Naive thymus-derived CD4-positive, alpha-beta T cell (primary cell): ENCODE measurements around the gene CRTC3. TPM values are rescaled to one million over a fixed set of nuclear protein-coding genes. Genes with fewer than 3 reads are reported as not detected.

Experiments used
- ATAC-seq: fragments of 150-1000 bp; cut with Tn5 transposase; 2 replicates; pipeline ENCODE4 v1.10.0; 2021; ENCODE audit warnings: mild to moderate bottlenecking, moderate library complexity
- CTCF ChIA-PET: fragments of 350-600 bp; sonication (Branson Sonifier 250); formaldehyde crosslinking; loops from one replicate; lab custom pipeline; 2021; ENCODE audit warnings: antibody characterized with exemption; lab: Charles Lee
- POLR2A ChIA-PET: fragments of 350-600 bp; sonication (Branson Sonifier 250); formaldehyde crosslinking; loops from one replicate; lab custom pipeline; 2021; ENCODE audit warnings: antibody characterized with exemption, inconsistent platforms; lab: Charles Lee
- DNase-seq, 9 donors: peaks; one replicate each; pipeline versions ENCODE4 v3.0.0 to v3.0.0-alpha.2; 2020 to 2022; ENCODE audit warnings: mixed read lengths in 1 of 9
- H3K27ac ChIP-seq: one replicate; pipeline ENCODE4 v1.7.0; 2013; ENCODE audit warnings: mild to moderate bottlenecking, low read depth, low read length, moderate library complexity
- H3K27me3 ChIP-seq, 2 donors: one replicate each; pipeline ENCODE4 v1.7.0; 2013; ENCODE audit warnings: low read length in 2 of 2, mild to moderate bottlenecking in 2 of 2, moderate library complexity in 2 of 2; ENCODE audit not compliant: control insufficient read depth in 2 of 2, insufficient read depth in 2 of 2
- H3K36me3 ChIP-seq, 3 experiments: 1 replicate in 2 of 3; 2 replicates in 1 of 3; pipeline ENCODE4 v1.7.0; 2013; ENCODE audit warnings: low read length in 3 of 3, mild to moderate bottlenecking in 3 of 3, moderate library complexity in 1 of 3; ENCODE audit not compliant: insufficient read depth in 3 of 3, control insufficient read depth in 2 of 3
- H3K4me1 ChIP-seq, 2 donors: one replicate each; pipeline ENCODE4 v1.7.0; 2013; ENCODE audit warnings: low read length in 2 of 2, mild to moderate bottlenecking in 2 of 2, moderate library complexity in 1 of 2; ENCODE audit not compliant: control insufficient read depth in 2 of 2, insufficient read depth in 2 of 2
- H3K4me3 ChIP-seq: 2 replicates; pipeline ENCODE4 v1.7.0; 2013; ENCODE audit warnings: mild to moderate bottlenecking, low read length
- H3K9me3 ChIP-seq, 3 experiments: 1 replicate in 2 of 3; 2 replicates in 1 of 3; pipeline ENCODE4 v1.7.0; 2013; ENCODE audit warnings: low read length in 3 of 3; ENCODE audit not compliant: control insufficient read depth in 2 of 3
- H3K27ac Mint-ChIP-seq, 9 donors: one replicate each; pipeline ENCODE4 v1.8.0; 2020 to 2022; ENCODE audit warnings: mixed read lengths in 9 of 9, mild to moderate bottlenecking in 8 of 9, moderate library complexity in 5 of 9, inconsistent platforms in 2 of 9
- H3K27me3 Mint-ChIP-seq, 5 donors: one replicate each; pipeline ENCODE4 v1.8.0; 2021 to 2022; ENCODE audit warnings: mixed read lengths in 5 of 5, mild to moderate bottlenecking in 1 of 5
- H3K36me3 Mint-ChIP-seq, 5 donors: one replicate each; pipeline ENCODE4 v1.8.0; 2020 to 2022; ENCODE audit warnings: mixed read lengths in 5 of 5, mild to moderate bottlenecking in 3 of 5, inconsistent platforms in 1 of 5
- H3K4me1 Mint-ChIP-seq, 7 donors: one replicate each; pipeline ENCODE4 v1.8.0; 2020 to 2022; ENCODE audit warnings: mixed read lengths in 7 of 7, mild to moderate bottlenecking in 3 of 7, inconsistent platforms in 1 of 7
- H3K4me3 Mint-ChIP-seq, 10 donors: one replicate each; pipeline ENCODE4 v1.8.0; 2020 to 2022; ENCODE audit warnings: mild to moderate bottlenecking in 10 of 10, mixed read lengths in 10 of 10, moderate library complexity in 6 of 10, inconsistent platforms in 2 of 10
- H3K9me3 Mint-ChIP-seq, 11 donors: one replicate each; pipeline ENCODE4 v1.8.0; 2020 to 2022; ENCODE audit warnings: mixed read lengths in 11 of 11, mild to moderate bottlenecking in 4 of 11, inconsistent platforms in 1 of 11, moderate library complexity in 1 of 11
- intact Hi-C, 2 donors: fragments of 100-400 bp; cut with micrococcal nuclease; formaldehyde crosslinking; loops; one replicate each; pipeline ENCODE4 v1.15.1; 2023
- polyA plus RNA-seq, 2 donors: library from polyadenylated mRNA; unstranded; fragments of 300-500 nt; fragmentation: Illumina TruSeq; gene quantifications; one replicate each; pipeline ENCODE4 v1.2.3, GENCODE V29; 2021
- total RNA-seq, 6 experiments: library from RNA in 5 of 6; stranded (reverse) in 5 of 6; gene quantifications; 1 replicate in 5 of 6; 2 replicates in 1 of 6; pipeline ENCODE4 v1.2.3 and lab custom pipeline; 2021 to 2026

CRTC3 gene
- total and polyA plus RNA-seq, 7 experiments from 2014 or later = 40.5 to 132 (median 106) TPM

- peaks cover 14 to 52% (median 29%) of the 10 kb centered on the region in 5 donors for H3K36me3 Mint-ChIP-seq
- Histone ChIP-seq H3K4me3 (peak overlapping the region; percentile 32), H3K9me3 (no peaks in the 10 kb centered on the region), H3K36me3 (no peaks in the 10 kb centered on the region), H3K4me1 (peaks cover 31 to 77% of the 10 kb centered on the region in 2 donors), H3K27ac (peak overlapping the region; percentile 82), H3K27me3 (no peaks in the 10 kb centered on the region)
- H3K27ac Mint-ChIP-seq = peak overlapping the region; percentile 97 to 100 (median 99)
- intact Hi-C loops = loop anchor here (1.0 to 10.0 kb wide), 9 partner anchors 12 to 242 kb away; partner anchors contain the start of gene ZNF774 (in 1 of the 2)
- H3K9me3 Mint-ChIP-seq = peaks cover 0 to 4% (median 0%) of the 10 kb centered on the region in 11 donors
- CTCF ChIA-PET = interaction anchor here (0.8 to 1.5 kb wide), 5 partner anchors 20 to 63 kb away, joined by 3 to 8 read pairs (median 4); no protein-coding TSS in a partner anchor
- no peaks in the 10 kb centered on the region for H3K27me3 Mint-ChIP-seq
- ATAC-seq = peak; percentile 96
- DNase-seq = peak; percentile 58 to 94 (median 89)
- H3K4me1 Mint-ChIP-seq = peaks cover 61 to 85% (median 81%) of the 10 kb centered on the region in 7 donors
- H3K4me3 Mint-ChIP-seq = peak overlapping the region; percentile 60 to 90 (median 82)
- POLR2A ChIA-PET = interaction anchor here (0.6 to 3.4 kb wide), 14 partner anchors 9 to 63 kb away, joined by 3 to 14 read pairs (median 4); no protein-coding TSS in a partner anchor
Observed at GRCh38 chr15:90594301-90594738, 64.6 kb downstream of the CRTC3 start.

GRCh38 chr15:90595763-90596155 lies 66.0 kb downstream of the CRTC3 start:
- no peaks in the 10 kb centered on the region for H3K27me3 Mint-ChIP-seq
- no peak for ATAC-seq
- Histone ChIP-seq H3K4me3 (no peak overlapping the region), H3K9me3 (no peaks in the 10 kb centered on the region), H3K27ac (peak overlapping the region; percentile 82), H3K27me3 (no peaks in the 10 kb centered on the region), H3K4me1 (peaks cover 31 to 85% of the 10 kb centered on the region in 2 donors), H3K36me3 (no peaks in the 10 kb centered on the region)
- ChIA-PET CTCF (interaction anchor here (1.1 kb wide), 2 partner anchors 58 to 67 kb away, joined by 3 to 4 read pairs; no protein-coding TSS in a partner anchor), POLR2A (interaction anchor here (1.2 to 3.4 kb wide), 2 partner anchors 57 to 62 kb away, joined by 3 to 14 read pairs; no protein-coding TSS in a partner anchor)
- intact Hi-C loops = loop anchor here in 1 of 2 donors (2.0 to 10.0 kb wide), 3 partner anchors 57 to 191 kb away; no protein-coding TSS in a partner anchor
- H3K36me3 Mint-ChIP-seq = peaks cover 10 to 51% (median 28%) of the 10 kb centered on the region in 5 donors
- no peak for DNase-seq
- H3K9me3 Mint-ChIP-seq = peaks cover 0 to 4% (median 0%) of the 10 kb centered on the region in 11 donors
- peak overlapping the region; percentile 18 to 82 (median 60) for H3K4me3 Mint-ChIP-seq
- peaks cover 73 to 93% (median 91%) of the 10 kb centered on the region in 7 donors for H3K4me1 Mint-ChIP-seq
- peak overlapping the region; percentile 91 to 99 (median 98) for H3K27ac Mint-ChIP-seq

- peak overlapping the region; percentile 73 for H3K27ac ChIP-seq
- H3K9me3 ChIP-seq = no peaks in the 10 kb centered on the region
- Mint-ChIP-seq H3K4me3 (peak overlapping the region in 8 of 10 donors; percentile 11 to 83 (median 78)), H3K27ac (peak overlapping the region; percentile 91 to 99 (median 98)), H3K4me1 (peaks cover 76 to 95% (median 90%) of the 10 kb centered on the region in 7 donors), H3K27me3 (no peaks in the 10 kb centered on the region), H3K9me3 (peaks cover 0 to 4% (median 0%) of the 10 kb centered on the region in 11 donors), H3K36me3 (peaks cover 9 to 53% (median 30%) of the 10 kb centered on the region in 5 donors)
- DNase-seq (no peak), ATAC-seq (no peak)
- H3K4me3 ChIP-seq = no peak overlapping the region
- ChIA-PET POLR2A (interaction anchor here (0.7 to 3.4 kb wide), 7 partner anchors 22 to 66 kb away, joined by 3 to 14 read pairs (median 3); no protein-coding TSS in a partner anchor), CTCF (interaction anchor here (0.5 to 1.1 kb wide), 2 partner anchors 60 to 118 kb away, joined by 3 to 5 read pairs; no protein-coding TSS in a partner anchor)
- H3K4me1 ChIP-seq = peaks cover 31 to 86% of the 10 kb centered on the region in 2 donors
- intact Hi-C loops = loop anchor here in 1 of 2 donors (10.0 kb wide), 1 partner anchor 192 kb away; no protein-coding TSS in a partner anchor
- H3K27me3 ChIP-seq = no peaks in the 10 kb centered on the region
- no peaks in the 10 kb centered on the region for H3K36me3 ChIP-seq
Observed at GRCh38 chr15:90596943-90597342, 67.2 kb downstream of the CRTC3 start.

- H3K27me3 ChIP-seq = no peaks in the 10 kb centered on the region
Observed at GRCh38 chr15:90597577-90597976, 67.9 kb downstream of the CRTC3 start.

GRCh38 chr15:90598031-90598577 lies 68.4 kb downstream of the CRTC3 start:
- H3K4me1 Mint-ChIP-seq = peaks cover 73 to 96% (median 87%) of the 10 kb centered on the region in 7 donors

More at GRCh38 chr15:90597577-90597976, 67.9 kb downstream of the CRTC3 start:
- peak; percentile 49 for ATAC-seq
- intact Hi-C loops = loop anchor here in 1 of 2 donors (10.0 kb wide), 1 partner anchor 193 kb away; no protein-coding TSS in a partner anchor
- Mint-ChIP-seq H3K36me3 (peaks cover 9 to 48% (median 32%) of the 10 kb centered on the region in 5 donors), H3K27me3 (no peaks in the 10 kb centered on the region), H3K27ac (peak overlapping the region; percentile 91 to 99 (median 98)), H3K9me3 (peaks cover 0 to 4% (median 0%) of the 10 kb centered on the region in 11 donors), H3K4me1 (peaks cover 72 to 95% (median 90%) of the 10 kb centered on the region in 7 donors), H3K4me3 (peak overlapping the region; percentile 48 to 83 (median 78))
- Histone ChIP-seq H3K9me3 (no peaks in the 10 kb centered on the region), H3K36me3 (no peaks in the 10 kb centered on the region), H3K27ac (peak overlapping the region; percentile 73), H3K4me3 (peak overlapping the region; percentile 7), H3K4me1 (peaks cover 31 to 80% of the 10 kb centered on the region in 2 donors)
- CTCF ChIA-PET = interaction anchor here (0.6 to 1.8 kb wide), 2 partner anchors 36 to 70 kb away, joined by 5 read pairs; no protein-coding TSS in a partner anchor
- POLR2A ChIA-PET = interaction anchor here (1.2 to 2.5 kb wide), 7 partner anchors 10 to 34 kb away, joined by 3 to 13 read pairs (median 4); no protein-coding TSS in a partner anchor
- peak in 6 of 9 donors; percentile 48 to 72 (median 60) for DNase-seq

More at GRCh38 chr15:90598031-90598577, 68.4 kb downstream of the CRTC3 start:
- peaks cover 0 to 4% (median 0%) of the 10 kb centered on the region in 11 donors for H3K9me3 Mint-ChIP-seq
- Histone ChIP-seq H3K9me3 (no peaks in the 10 kb centered on the region), H3K4me1 (peaks cover 31 to 79% of the 10 kb centered on the region in 2 donors), H3K27ac (peak overlapping the region; percentile 73), H3K4me3 (peak overlapping the region; percentile 7), H3K27me3 (no peaks in the 10 kb centered on the region), H3K36me3 (no peaks in the 10 kb centered on the region)
- POLR2A ChIA-PET = interaction anchor here (1.2 to 2.8 kb wide), 12 partner anchors 9 to 61 kb away, joined by 3 to 23 read pairs (median 4); no protein-coding TSS in a partner anchor
- peaks cover 9 to 46% (median 32%) of the 10 kb centered on the region in 5 donors for H3K36me3 Mint-ChIP-seq
- CTCF ChIA-PET = interaction anchor here (0.6 to 1.8 kb wide), 4 partner anchors 37 to 70 kb away, joined by 3 to 5 read pairs (median 4); no protein-coding TSS in a partner anchor
- H3K27me3 Mint-ChIP-seq = no peaks in the 10 kb centered on the region
- intact Hi-C loops = loop anchor here in 1 of 2 donors (10.0 kb wide), 1 partner anchor 193 kb away; no protein-coding TSS in a partner anchor
- DNase-seq = no peak
- ATAC-seq = peak; percentile 26
- H3K27ac Mint-ChIP-seq = peak overlapping the region; percentile 91 to 99 (median 98)
- peak overlapping the region; percentile 48 to 83 (median 78) for H3K4me3 Mint-ChIP-seq
